GM23248 (cell line): Measurements from ENCODE around the gene ATP5PB.

Experiments used
- EZH2 ChIP-seq: fragments of 200-600 bp; sonication (generic); IDR thresholded peaks from 2 replicates; pipeline ENCODE4 v1.6.1; 2018; ENCODE audit warnings: antibody characterized with exemption, mild to moderate bottlenecking; ENCODE audit not compliant: insufficient read depth, poor library complexity, severe bottlenecking
- EZH2phosphoT487 ChIP-seq: fragments of 200-600 bp; sonication (generic); IDR thresholded peaks from 2 replicates; pipeline ENCODE4 v1.6.1; 2018; ENCODE audit warnings: antibody characterized with exemption, moderate library complexity, mild to moderate bottlenecking, low read depth; ENCODE audit not compliant: insufficient read depth

DNA sequence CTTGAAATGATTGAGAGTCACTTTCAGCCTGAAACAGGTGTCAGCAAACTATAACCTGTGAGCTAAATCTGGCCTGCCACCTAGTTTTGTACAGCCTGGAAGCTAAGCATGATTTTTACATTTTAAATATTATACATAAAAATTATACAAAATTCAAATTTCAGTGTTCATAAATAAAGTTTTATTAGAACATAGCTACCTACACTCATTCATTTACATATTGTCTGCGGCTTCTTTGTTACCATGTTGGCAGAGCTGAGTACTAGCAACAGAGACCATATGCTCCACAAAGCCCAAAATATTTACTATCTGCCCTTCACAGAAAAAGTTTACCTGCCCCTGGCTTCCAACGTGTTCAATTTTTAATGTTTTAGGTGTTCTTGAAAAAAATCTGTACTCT lies 16.5 kb downstream of the ATP5PB start:
- TF ChIP-seq EZH2phosphoT487, result no peak
- TF ChIP-seq EZH2, result no peak
